PC-3 (cell line): ENCODE data around the gene SEMA3A.

Experiments
- CTCF ChIP-seq: fragments of 300-600 bp; sonication (generic); conservative IDR thresholded peaks from 2 replicates; pipeline ENCODE4 v1.5.1; 2017; ENCODE audit warnings: antibody characterized with exemption, low read depth, mild to moderate bottlenecking, low read length
- EZH2phosphoT487 ChIP-seq: fragments of 300-600 bp; sonication (generic); IDR thresholded peaks from 2 replicates; pipeline ENCODE4 v1.6.1; 2018; ENCODE audit warnings: mild to moderate bottlenecking, antibody characterized with exemption, low read length, borderline replicate concordance

GRCh38 chr7:84181628-84182027, 13.0 kb downstream of the SEMA3A start:
- TF ChIP-seq CTCF (no peak), EZH2phosphoT487 (no peak)
